ENCODE results near the gene BAMBI. TPM values are rescaled to one million over a fixed set of nuclear protein-coding genes. Genes with fewer than 3 reads are reported as not detected.

The BAMBI gene
- polyA plus RNA-seq, 1 donor (not counting 4 experiments of a cell fraction or from before 2014, with no cell fraction given): 2.9 TPM

DNA sequence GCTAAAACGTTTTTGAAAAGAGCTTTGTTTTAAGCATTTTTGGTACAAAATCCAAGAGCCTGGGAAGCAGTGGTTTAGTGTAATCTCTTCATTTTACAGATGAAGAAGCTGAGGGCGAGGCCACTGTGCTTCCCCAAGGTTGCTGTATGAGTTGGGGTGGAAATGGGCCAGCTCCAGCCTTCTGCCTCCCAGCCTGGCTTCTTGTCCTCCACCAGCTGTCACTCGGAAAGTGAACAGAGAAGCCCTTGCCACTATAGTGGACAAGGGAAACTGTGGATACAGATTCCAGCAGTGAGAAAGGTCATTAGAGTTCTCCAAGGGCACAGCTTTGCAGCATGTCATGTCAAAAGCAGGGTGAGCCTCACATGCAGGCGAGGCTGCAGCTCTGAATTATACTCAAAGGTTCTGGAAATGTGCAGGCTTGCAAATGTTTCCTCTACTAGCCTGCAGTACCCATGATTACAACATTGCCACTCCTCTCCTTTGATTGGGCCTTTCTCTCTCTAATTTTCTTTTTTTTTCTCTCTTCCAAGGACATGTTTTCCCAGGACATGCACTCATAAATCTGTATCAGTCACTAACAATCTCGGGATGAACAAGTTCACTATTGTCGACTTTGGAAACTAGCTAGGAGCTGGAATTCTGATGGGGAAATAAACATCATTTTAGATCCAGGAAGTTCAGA is 33.0 kb downstream of the BAMBI start:
- Histone ChIP-seq H3K27me3 (ENCODE audit: control insufficient read depth, extremely low read depth, insufficient read depth, low read length) (no peaks in the 10 kb centered on the region), H2AFZ (ENCODE audit: control insufficient read depth, low read length) (no peak overlapping the region), H3K36me3 (ENCODE audit: control insufficient read depth in 2 of 2, extremely low read depth in 1 of 2, insufficient read depth in 2 of 2, low read length in 2 of 2) (no peaks in the 10 kb centered on the region), H3K4me2 (ENCODE audit: control insufficient read depth, extremely low read depth, insufficient read depth, low read depth, low read length) (no peak overlapping the region), H3K4me1 (ENCODE audit: control insufficient read depth, extremely low read depth, insufficient read depth, low read length) (no peaks in the 10 kb centered on the region), H3K79me2 (ENCODE audit: control insufficient read depth, insufficient read depth, low read length) (no peaks in the 10 kb centered on the region), H3K27ac (ENCODE audit: control insufficient read depth, insufficient read depth, low read length) (no peak overlapping the region), H3K9me1 (ENCODE audit: control insufficient read depth, extremely low read depth, insufficient read depth, low read length) (no peaks in the 10 kb centered on the region), H3K9ac (ENCODE audit: control insufficient read depth, extremely low read depth, insufficient read depth, low read length) (no peak overlapping the region), H4K20me1 (ENCODE audit: control insufficient read depth, extremely low read depth, insufficient read depth, low read length) (no peaks in the 10 kb centered on the region), H3K4me3 (ENCODE audit: control insufficient read depth in 2 of 3, extremely low read depth in 1 of 3, insufficient read depth in 2 of 3, low read depth in 1 of 3, low read length in 3 of 3) (no peak overlapping the region), H3K9me3 (ENCODE audit: control insufficient read depth, low read depth, low read length) (no peaks in the 10 kb centered on the region)
- dilution Hi-C loops (cut with MboI; ENCODE audit: extremely low pct_ligation_motif_present, low sequenced_read_pairs): no loop called here
- no peak for DNase-seq (ENCODE audit: low read depth, low spot score)
- TF ChIP-seq EZH2 (IDR thresholded peaks at IDR 0.05; ENCODE audit: low read length): no peak
- TF ChIP-seq, protein P1, sequence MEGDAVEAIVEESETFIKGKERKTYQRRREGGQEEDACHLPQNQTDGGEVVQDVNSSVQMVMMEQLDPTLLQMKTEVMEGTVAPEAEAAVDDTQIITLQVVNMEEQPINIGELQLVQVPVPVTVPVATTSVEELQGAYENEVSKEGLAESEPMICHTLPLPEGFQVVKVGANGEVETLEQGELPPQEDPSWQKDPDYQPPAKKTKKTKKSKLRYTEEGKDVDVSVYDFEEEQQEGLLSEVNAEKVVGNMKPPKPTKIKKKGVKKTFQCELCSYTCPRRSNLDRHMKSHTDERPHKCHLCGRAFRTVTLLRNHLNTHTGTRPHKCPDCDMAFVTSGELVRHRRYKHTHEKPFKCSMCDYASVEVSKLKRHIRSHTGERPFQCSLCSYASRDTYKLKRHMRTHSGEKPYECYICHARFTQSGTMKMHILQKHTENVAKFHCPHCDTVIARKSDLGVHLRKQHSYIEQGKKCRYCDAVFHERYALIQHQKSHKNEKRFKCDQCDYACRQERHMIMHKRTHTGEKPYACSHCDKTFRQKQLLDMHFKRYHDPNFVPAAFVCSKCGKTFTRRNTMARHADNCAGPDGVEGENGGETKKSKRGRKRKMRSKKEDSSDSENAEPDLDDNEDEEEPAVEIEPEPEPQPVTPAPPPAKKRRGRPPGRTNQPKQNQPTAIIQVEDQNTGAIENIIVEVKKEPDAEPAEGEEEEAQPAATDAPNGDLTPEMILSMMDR (optimal IDR thresholded peaks at IDR 0.05 in 1 of 3, IDR thresholded peaks at IDR 0.05 in 1 of 3, conservative IDR thresholded peaks at IDR 0.05 in 1 of 3; ENCODE audit: extremely low read depth in 1 of 3, insufficient read depth in 2 of 3, low read length in 3 of 3): no peak
- FAIRE-seq: no peak

DNA sequence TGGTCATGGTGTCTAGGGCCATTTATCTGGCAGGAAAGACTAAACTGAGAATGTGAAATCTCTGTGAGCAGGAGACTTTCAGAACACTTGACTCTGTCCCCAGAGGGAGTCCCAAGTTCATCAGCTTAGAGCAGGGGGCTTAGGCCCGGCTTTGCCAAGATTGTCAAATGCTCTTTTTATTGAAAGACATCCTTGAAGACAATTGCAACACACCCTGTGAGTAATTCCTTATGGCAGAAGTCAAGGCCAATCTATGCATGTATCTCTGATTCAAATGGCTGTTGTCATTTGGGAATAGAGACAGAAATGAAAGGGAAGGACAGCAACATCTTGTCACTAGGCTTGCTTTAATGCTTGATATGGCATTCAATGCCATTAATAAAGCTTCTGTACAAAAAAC is 33.7 kb downstream of the BAMBI start:
- Histone ChIP-seq H2AFZ (ENCODE audit: control insufficient read depth, low read length) (no peak overlapping the region), H3K27me3 (ENCODE audit: control insufficient read depth, extremely low read depth, insufficient read depth, low read length) (no peaks in the 10 kb centered on the region), H3K79me2 (ENCODE audit: control insufficient read depth, insufficient read depth, low read length) (no peaks in the 10 kb centered on the region), H3K36me3 (ENCODE audit: control insufficient read depth in 2 of 2, extremely low read depth in 1 of 2, insufficient read depth in 2 of 2, low read length in 2 of 2) (no peaks in the 10 kb centered on the region), H3K4me2 (ENCODE audit: control insufficient read depth, extremely low read depth, insufficient read depth, low read depth, low read length) (no peak overlapping the region), H3K27ac (ENCODE audit: control insufficient read depth, insufficient read depth, low read length) (no peak overlapping the region), H3K4me3 (ENCODE audit: control insufficient read depth in 2 of 3, extremely low read depth in 1 of 3, insufficient read depth in 2 of 3, low read depth in 1 of 3, low read length in 3 of 3) (no peak overlapping the region), H3K4me1 (ENCODE audit: control insufficient read depth, extremely low read depth, insufficient read depth, low read length) (no peaks in the 10 kb centered on the region), H3K9me3 (ENCODE audit: control insufficient read depth, low read depth, low read length) (no peaks in the 10 kb centered on the region), H4K20me1 (ENCODE audit: control insufficient read depth, extremely low read depth, insufficient read depth, low read length) (no peaks in the 10 kb centered on the region), H3K9me1 (ENCODE audit: control insufficient read depth, extremely low read depth, insufficient read depth, low read length) (no peaks in the 10 kb centered on the region), H3K9ac (ENCODE audit: control insufficient read depth, extremely low read depth, insufficient read depth, low read length) (no peak overlapping the region)
- dilution Hi-C loops (cut with MboI; ENCODE audit: extremely low pct_ligation_motif_present, low sequenced_read_pairs): no loop called here
- TF ChIP-seq EZH2 (IDR thresholded peaks at IDR 0.05; ENCODE audit: low read length): no peak
- TF ChIP-seq, protein P1 (optimal IDR thresholded peaks at IDR 0.05 in 1 of 3, IDR thresholded peaks at IDR 0.05 in 1 of 3, conservative IDR thresholded peaks at IDR 0.05 in 1 of 3; ENCODE audit: extremely low read depth in 1 of 3, insufficient read depth in 2 of 3, low read length in 3 of 3): no peak
- DNase-seq (ENCODE audit: low read depth, low spot score) (no peak), FAIRE-seq (no peak)

Data from keratinocyte (primary cell).